IPS-18c (cell line): Measurements from ENCODE around the gene CIT.
A peak's percentile ranks its signal among the peaks of the same experiment; 100 is the strongest.

Source experiments
- H3K4me3 ChIP-seq: 2 replicates; pipeline ENCODE4 v1.7.0; 2013; ENCODE audit warnings: low read depth, mild to moderate bottlenecking, low read length, moderate library complexity; ENCODE audit not compliant: insufficient read depth
- H3K9me3 ChIP-seq: one replicate; pipeline ENCODE4 v1.6.1; 2013; ENCODE audit warnings: mild to moderate bottlenecking, low read length, moderate library complexity; ENCODE audit not compliant: control insufficient read depth, insufficient read depth

CIT gene

DNA sequence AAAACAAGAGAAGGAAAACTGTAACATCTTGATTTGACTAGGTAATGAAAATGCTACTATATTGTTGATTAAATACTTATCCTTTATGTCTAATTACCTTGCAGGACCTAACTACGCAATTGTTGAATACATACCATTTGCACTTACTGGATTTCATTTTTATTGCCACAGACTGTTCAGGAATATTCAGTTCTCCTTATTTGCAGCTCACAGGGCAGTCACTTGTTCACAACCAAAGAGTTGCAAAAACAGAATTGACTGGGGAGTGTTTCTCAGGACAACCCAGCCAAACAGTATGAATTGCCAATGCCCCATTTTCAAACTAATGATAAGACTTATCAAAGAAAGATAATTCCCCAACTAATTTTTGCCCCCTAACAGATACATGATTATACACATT, 49.4 kb downstream of the CIT start:
- Histone ChIP-seq H3K4me3 (no peak overlapping the region), H3K9me3 (no peaks in the 10 kb centered on the region)

GRCh38 chr12:119826661-119827445, 50.3 kb downstream of the CIT start:
- no peak overlapping the region for H3K4me3 ChIP-seq

DNA sequence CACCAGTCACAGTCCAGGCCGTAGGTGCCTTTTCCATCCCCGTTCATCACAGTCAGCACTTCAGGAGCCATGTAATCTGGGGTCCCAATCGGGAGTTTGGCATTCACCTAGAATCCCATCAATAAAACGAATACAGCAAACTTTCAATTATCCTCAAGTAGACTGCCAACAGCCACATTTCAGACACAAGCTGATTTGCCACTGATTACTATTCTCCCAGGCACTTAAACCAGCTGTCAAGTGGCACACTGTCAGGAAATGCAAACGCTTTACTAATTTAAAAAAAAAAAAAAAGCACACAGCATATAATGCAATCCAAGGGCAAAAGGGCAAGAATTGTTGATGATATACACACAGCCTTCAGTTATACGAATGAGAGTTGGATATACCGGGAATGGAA, 51.9 kb downstream of the CIT start:
- H3K9me3 ChIP-seq, result no peaks in the 10 kb centered on the region
- no peak overlapping the region for H3K4me3 ChIP-seq

More at GRCh38 chr12:119826661-119827445, 50.3 kb downstream of the CIT start:
- H3K9me3 ChIP-seq, result no peaks in the 10 kb centered on the region

GRCh38 chr12:119822046-119822445, 55.1 kb downstream of the CIT start:
- H3K9me3 ChIP-seq, result no peaks in the 10 kb centered on the region
- no peak overlapping the region for H3K4me3 ChIP-seq

- no peak overlapping the region for H3K4me3 ChIP-seq
- no peaks in the 10 kb centered on the region for H3K9me3 ChIP-seq
Measured at GRCh38 chr12:119819322-119819721, 57.8 kb downstream of the CIT start.

DNA sequence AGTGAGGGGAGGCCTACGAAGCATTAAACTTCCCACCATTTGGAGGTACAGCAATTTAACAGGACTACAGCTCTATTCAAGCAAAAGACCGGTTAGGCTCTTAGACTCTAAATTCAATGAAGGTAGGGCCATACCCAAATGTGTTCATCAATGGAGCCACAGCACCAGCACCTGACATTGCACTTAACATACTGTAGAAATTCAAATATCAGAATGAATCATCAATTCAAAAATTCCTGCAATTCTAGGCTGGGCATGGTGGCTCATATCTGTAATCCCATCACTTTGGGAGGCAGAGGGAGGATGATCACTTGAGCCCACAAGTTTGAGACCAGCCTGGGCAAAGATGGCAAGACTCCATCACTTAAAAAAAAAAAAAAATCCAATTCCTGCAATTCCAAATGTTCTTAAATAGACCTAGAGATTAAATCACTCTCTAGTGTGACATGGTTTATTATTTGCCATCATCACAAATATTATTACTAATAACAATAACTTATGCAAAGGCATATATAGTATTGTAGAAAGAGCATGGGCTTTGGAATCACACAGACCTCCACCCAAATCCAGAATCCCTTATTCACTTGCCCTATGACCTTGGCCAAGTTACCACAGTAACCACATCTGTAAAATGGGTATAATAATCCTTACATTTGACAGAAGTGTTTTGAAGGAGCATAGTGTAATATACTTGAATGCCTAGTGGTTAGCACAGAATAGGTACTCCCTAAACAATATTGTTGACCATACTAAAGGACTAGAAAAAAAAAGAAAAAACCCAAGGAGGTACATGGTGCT, 59.4 kb downstream of the CIT start:
- Histone ChIP-seq H3K4me3 (no peak overlapping the region), H3K9me3 (no peaks in the 10 kb centered on the region)

DNA sequence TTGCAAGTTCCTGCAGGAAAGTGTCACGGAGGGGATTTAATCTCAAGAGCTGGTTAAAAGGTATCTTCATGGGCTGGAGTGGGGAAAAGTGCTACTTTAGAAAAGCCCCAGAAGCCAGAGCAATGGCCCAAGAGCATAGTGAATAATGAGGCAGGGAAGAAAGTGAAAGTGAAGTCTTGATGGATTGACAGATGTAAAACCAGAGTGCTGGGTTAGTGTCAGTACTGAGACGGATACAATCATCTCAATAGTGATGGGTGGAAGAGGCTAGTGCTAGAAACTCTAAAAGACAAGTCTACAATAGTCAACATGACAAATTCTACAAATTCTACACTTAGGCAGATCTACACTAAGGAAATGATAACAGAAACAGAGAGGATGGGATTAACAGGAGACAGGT, 68.1 kb downstream of the CIT start:
- Histone ChIP-seq H3K4me3 (no peak overlapping the region), H3K9me3 (no peaks in the 10 kb centered on the region)

GRCh38 chr12:119808441-119808840, 68.7 kb downstream of the CIT start:
- Histone ChIP-seq H3K9me3 (no peaks in the 10 kb centered on the region), H3K4me3 (no peak overlapping the region)

DNA sequence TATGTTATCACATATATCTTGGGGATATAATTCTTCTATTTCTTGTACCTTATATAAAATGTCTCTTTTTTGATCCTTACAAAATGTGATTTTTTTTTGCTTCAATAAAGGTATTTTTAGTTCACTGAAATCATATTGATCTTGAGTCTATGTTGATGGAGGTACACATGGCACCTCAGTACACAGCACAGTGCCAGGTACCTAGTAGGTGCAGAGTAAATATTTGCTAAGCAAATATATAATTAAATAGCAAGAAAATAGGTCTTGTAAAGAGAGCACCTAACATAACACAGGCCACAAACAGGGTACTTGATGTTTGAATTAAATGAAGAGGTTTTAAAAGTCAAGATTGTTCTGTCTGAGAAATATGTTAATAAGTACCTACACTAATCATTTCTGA, 69.7 kb downstream of the CIT start:
- Histone ChIP-seq H3K9me3 (no peaks in the 10 kb centered on the region), H3K4me3 (no peak overlapping the region)

- no peaks in the 10 kb centered on the region for H3K9me3 ChIP-seq
- peak overlapping the region; percentile 50 for H3K4me3 ChIP-seq
Measured at GRCh38 chr12:119804011-119804641, 73.0 kb downstream of the CIT start.

GRCh38 chr12:119803381-119803791, 73.7 kb downstream of the CIT start:
- Histone ChIP-seq H3K4me3 (peak overlapping the region; percentile 50), H3K9me3 (no peaks in the 10 kb centered on the region)

GRCh38 chr12:119802472-119802871, 74.6 kb downstream of the CIT start:
- Histone ChIP-seq H3K9me3 (no peaks in the 10 kb centered on the region), H3K4me3 (no peak overlapping the region)

DNA sequence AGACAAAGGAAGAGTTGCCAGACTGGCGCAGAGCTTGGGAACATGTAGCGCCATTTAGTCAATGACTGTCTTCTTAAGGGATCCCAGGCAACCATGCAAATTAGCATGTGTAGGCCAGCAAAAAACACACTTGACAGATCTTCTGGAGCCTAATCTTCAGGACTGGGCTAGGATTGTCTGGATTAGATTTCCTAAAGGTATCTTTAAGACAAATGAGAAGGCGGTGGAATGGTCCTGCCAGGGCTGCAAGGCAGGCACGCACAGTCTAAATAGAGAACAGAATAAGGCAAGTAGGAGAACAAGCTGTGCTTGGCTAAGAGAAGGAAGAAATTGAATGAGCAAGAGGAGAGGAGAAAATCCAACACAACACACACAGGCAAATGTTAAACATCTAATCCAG, 80.0 kb downstream of the CIT start:
- no peak overlapping the region for H3K4me3 ChIP-seq
- no peaks in the 10 kb centered on the region for H3K9me3 ChIP-seq

DNA sequence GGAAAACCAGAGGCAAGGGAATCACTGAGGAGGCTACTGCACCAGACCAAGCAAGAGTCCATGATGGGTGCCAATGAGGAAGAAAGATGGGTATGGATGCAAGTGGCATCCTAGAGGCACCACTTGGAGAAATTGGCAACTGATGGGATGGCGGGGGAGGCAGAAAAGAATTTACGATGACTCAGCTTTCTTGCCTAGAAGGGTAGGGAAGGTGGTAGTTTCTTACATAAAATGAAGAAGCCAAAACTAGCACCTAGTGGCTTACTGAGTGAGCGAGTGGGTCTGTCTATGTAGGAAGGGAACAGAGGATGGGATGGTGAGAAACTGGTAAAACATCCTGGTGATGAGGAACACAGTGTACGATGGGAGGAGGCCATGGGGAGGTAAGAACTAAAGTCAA, 80.8 kb downstream of the CIT start:
- Histone ChIP-seq H3K4me3 (no peak overlapping the region), H3K9me3 (no peaks in the 10 kb centered on the region)

- no peaks in the 10 kb centered on the region for H3K9me3 ChIP-seq
- no peak overlapping the region for H3K4me3 ChIP-seq
Measured at GRCh38 chr12:119791453-119791852, 85.7 kb downstream of the CIT start.

DNA sequence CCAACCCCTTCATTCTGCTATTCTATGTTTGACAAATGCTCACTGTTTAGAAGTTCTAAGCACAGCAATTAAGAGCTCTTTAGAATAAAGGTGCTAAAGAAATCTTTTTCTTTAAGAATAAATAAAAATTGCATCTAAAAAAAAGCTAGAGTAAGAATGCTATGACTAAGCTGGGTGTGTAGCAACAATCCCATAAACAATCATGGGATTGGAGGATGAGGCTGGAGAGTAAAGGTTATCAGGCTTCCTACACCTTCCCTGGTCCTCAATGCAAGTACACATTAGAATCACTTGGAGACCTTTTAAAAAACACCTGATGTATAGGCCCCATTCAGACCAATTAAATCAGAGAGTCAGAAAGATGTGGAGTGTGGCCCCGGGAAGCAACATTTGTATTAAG, 88.3 kb downstream of the CIT start:
- Histone ChIP-seq H3K9me3 (no peaks in the 10 kb centered on the region), H3K4me3 (no peak overlapping the region)

GRCh38 chr12:119786539-119786938, 90.6 kb downstream of the CIT start:
- no peaks in the 10 kb centered on the region for H3K9me3 ChIP-seq
- H3K4me3 ChIP-seq, result no peak overlapping the region

- no peak overlapping the region for H3K4me3 ChIP-seq
- H3K9me3 ChIP-seq, result no peaks in the 10 kb centered on the region
Measured at GRCh38 chr12:119784673-119785072, 92.4 kb downstream of the CIT start.
